ENCODE measurements around the gene SRBD1.

The SRBD1 gene

GRCh38 chr2:45636008-45636407 is 24.9 kb upstream of the SRBD1 start:
- no peak for DNase-seq (ENCODE audit: low spot score)

- DNase-seq (ENCODE audit: low spot score) = no peak
These were observed 23.2 kb upstream of the SRBD1 start for GRCh38 chr2:45634223-45634622.

GRCh38 chr2:45631955-45632354 is 20.9 kb upstream of the SRBD1 start:
- DNase-seq (ENCODE audit: low spot score) = no peak

- DNase-seq (ENCODE audit: low spot score) = no peak
These were observed 20.3 kb upstream of the SRBD1 start for GRCh38 chr2:45631319-45631718.

GRCh38 chr2:45629971-45630370 is 18.9 kb upstream of the SRBD1 start:
- no peak for DNase-seq (ENCODE audit: low spot score)

GRCh38 chr2:45627911-45628310 is 16.8 kb upstream of the SRBD1 start:
- no peak for DNase-seq (ENCODE audit: low spot score)

GRCh38 chr2:45626387-45627221 is 15.5 kb upstream of the SRBD1 start:
- DNase-seq (ENCODE audit: low spot score) = no peak

- DNase-seq (ENCODE audit: low spot score) = no peak
These were observed 14.8 kb upstream of the SRBD1 start for GRCh38 chr2:45625824-45626223.

- no peak for DNase-seq (ENCODE audit: low spot score)
These were observed 12.0 kb upstream of the SRBD1 start for GRCh38 chr2:45623098-45623497.

GRCh38 chr2:45622336-45623075 is 11.4 kb upstream of the SRBD1 start:
- no peak for DNase-seq (ENCODE audit: low spot score)

GRCh38 chr2:45617496-45617895 is 6.4 kb upstream of the SRBD1 start:
- DNase-seq (ENCODE audit: low spot score) = no peak

- DNase-seq (ENCODE audit: low spot score) = no peak
These were observed 5.8 kb upstream of the SRBD1 start for GRCh38 chr2:45616658-45617411.

GRCh38 chr2:45614871-45615415 is 3.9 kb upstream of the SRBD1 start:
- DNase-seq (ENCODE audit: low spot score) = no peak

- no peak for DNase-seq (ENCODE audit: low spot score)
These were observed 3.3 kb upstream of the SRBD1 start for GRCh38 chr2:45614330-45614729.

GRCh38 chr2:45612731-45613130 is 1.7 kb upstream of the SRBD1 start:
- no peak for DNase-seq (ENCODE audit: low spot score)

- no peak for DNase-seq (ENCODE audit: low spot score)
These were observed 1.2 kb upstream of the SRBD1 start for GRCh38 chr2:45612285-45612684.

GRCh38 chr2:45610281-45611019 is 617 bp downstream of the SRBD1 start:
- peak; percentile 62 for DNase-seq (ENCODE audit: low spot score)

- peak; percentile 54 for DNase-seq (ENCODE audit: low spot score)
These were observed 3.4 kb downstream of the SRBD1 start for GRCh38 chr2:45607701-45608100.

- DNase-seq (ENCODE audit: low spot score) = no peak
These were observed 4.3 kb downstream of the SRBD1 start for GRCh38 chr2:45606796-45607195.

GRCh38 chr2:45605116-45605515 is 6.0 kb downstream of the SRBD1 start:
- no peak for DNase-seq (ENCODE audit: low spot score)

- no peak for DNase-seq (ENCODE audit: low spot score)
These were observed 8.4 kb downstream of the SRBD1 start for GRCh38 chr2:45602624-45603023.

GRCh38 chr2:45598545-45598944 is 12.5 kb downstream of the SRBD1 start:
- no peak for DNase-seq (ENCODE audit: low spot score)
